Measurements from ENCODE around the gene RTP4.

RTP4 gene

DNA sequence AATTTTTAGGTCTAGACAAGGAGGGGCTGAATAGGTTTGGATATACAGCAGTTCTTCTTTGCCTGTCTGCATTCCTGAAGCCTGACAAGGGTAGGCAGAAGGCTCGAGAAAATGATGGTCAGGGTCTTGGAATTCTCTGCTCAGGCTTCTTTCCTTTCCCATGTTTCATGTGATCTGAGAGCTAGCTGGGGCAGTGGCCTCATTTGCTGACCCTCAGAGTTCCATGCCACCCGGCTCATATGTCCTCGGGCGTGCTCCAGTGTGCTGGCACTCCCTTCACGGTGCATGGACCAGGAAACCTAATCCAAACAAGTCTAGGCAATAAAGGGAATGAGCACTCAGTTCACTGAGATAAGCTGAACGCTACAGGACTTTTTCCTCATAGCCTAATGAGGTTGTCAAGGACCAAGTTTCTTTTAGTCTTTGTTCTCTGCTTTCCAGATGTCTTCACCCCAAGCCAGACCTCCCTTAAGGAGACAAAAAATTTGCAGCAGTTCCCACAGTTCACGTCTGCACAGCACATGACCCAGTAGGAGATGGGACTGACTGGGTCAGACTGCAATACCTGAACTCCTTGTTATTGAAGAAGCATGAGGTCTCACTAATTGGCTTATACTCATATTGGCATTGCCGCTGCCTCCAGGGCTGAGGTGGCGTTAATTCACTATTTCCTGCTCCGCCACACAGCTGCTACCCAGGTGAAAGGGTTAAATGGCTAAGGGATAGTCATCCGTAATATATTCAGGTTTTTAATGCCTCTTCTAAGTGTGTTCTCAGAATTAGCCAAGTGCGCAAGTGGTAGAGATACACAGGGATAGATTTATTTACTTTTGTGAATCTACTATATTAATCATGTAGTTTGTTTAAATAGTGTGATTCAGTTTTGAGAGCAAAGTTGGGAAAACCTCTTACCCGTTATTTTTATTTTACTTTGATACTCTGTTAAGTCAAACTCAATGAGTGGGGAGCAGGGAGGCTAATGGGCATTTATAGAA, 15.3 kb upstream of the RTP4 start:
- no peak for DNase-seq (ENCODE audit: low read depth, low spot score)
- 0 out of 2 replicates have a peak, but pooled peaks cover 6% of the 10 kb centered on the region for H3K9me3 ChIP-seq (ENCODE audit: insufficient read depth, low read length)
- no peaks in the 10 kb centered on the region for H3K27me3 ChIP-seq (ENCODE audit: insufficient read depth, insufficient read length)
- H3K36me3 ChIP-seq (ENCODE audit: insufficient read depth, insufficient read length, low read length), result no peaks in the 10 kb centered on the region
- TF ChIP-seq YY1 (IDR thresholded peaks at IDR 0.05; ENCODE audit: insufficient read depth, insufficient read length) (no peak), ZNF274 (IDR thresholded peaks at IDR 0.05; ENCODE audit: low read depth, low read length) (no peak), SUZ12 (IDR thresholded peaks at IDR 0.05; ENCODE audit: extremely low read depth, insufficient read depth, insufficient read length) (no peak)
- no peak overlapping the region for H3K9ac ChIP-seq (ENCODE audit: insufficient read length, low read depth)
- H3K4me1 ChIP-seq (ENCODE audit: insufficient read depth, insufficient read length), result no peaks in the 10 kb centered on the region
- no peak overlapping the region for H3K4me3 ChIP-seq (ENCODE audit: insufficient read length, low read depth)

DNA sequence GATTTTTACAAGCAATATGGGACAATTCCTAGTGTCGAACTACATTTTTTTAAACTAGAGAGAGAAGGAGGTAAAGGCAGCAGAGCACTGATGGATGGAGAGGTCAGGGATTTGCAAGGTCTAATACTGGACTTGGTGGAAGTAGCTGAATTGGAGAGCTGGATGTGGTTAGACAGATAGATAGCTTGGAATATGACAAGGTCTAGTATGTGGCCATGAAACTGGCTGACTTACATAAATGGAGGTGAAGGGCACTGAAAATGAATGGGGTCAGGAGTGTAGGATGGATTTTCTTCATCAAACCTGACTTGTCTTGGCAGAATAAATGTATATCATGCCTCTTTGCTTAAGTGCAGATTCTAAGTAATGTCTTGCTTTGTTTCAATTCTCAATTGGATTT, 10.1 kb upstream of the RTP4 start:
- Histone ChIP-seq H3K9ac (ENCODE audit: insufficient read length, low read depth) (no peak overlapping the region), H3K27me3 (ENCODE audit: insufficient read depth, insufficient read length) (no peaks in the 10 kb centered on the region), H3K4me1 (ENCODE audit: insufficient read depth, insufficient read length) (no peaks in the 10 kb centered on the region), H3K36me3 (ENCODE audit: insufficient read depth, insufficient read length, low read length) (no peaks in the 10 kb centered on the region), H3K9me3 (ENCODE audit: insufficient read depth, low read length) (0 out of 2 replicates have a peak, but pooled peaks cover 6% of the 10 kb centered on the region), H3K4me3 (ENCODE audit: insufficient read length, low read depth) (no peak overlapping the region)
- DNase-seq (ENCODE audit: low read depth, low spot score), result no peak
- TF ChIP-seq SUZ12 (IDR thresholded peaks at IDR 0.05; ENCODE audit: extremely low read depth, insufficient read depth, insufficient read length), result no peak
- no peak for TF ChIP-seq ZNF274 (IDR thresholded peaks at IDR 0.05; ENCODE audit: low read depth, low read length)
- no peak for TF ChIP-seq YY1 (IDR thresholded peaks at IDR 0.05; ENCODE audit: insufficient read depth, insufficient read length)

DNA sequence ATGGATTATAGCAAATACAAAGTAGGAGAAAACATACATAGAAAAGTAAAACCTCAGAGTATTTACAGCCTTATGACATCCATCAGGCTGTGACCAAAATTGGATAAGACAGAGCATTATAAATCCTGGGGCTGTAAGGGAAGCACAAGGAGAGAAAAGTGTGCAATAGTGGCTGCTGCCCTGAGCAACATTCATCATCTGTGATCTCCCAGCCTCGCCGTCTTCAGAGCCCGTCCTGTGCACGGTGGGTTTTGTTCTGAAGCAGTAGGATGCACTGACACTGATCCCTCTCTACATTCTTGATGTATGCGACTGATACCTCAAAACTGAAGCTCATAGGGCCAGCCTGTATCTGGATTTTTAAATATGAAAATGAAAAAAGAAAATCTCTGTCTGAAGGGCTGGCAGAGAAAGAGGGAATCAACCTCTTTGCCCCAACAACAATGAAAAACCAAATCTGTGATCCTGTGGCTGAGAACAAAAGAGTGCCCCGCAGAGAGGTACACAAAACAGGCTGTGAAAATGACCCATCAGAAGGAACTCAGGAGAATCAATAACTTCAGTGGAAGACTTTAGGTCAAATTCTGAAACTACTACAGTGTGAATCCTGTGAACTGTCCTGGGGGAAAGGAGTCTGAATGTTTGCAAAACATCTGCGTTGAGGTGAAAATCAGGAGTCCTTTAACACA, 8.2 kb upstream of the RTP4 start:
- Histone ChIP-seq H3K27me3 (ENCODE audit: insufficient read depth, insufficient read length) (no peaks in the 10 kb centered on the region), H3K9ac (ENCODE audit: insufficient read length, low read depth) (no peak overlapping the region), H3K9me3 (ENCODE audit: insufficient read depth, low read length) (no peaks in the 10 kb centered on the region), H3K4me1 (ENCODE audit: insufficient read depth, insufficient read length) (no peaks in the 10 kb centered on the region), H3K4me3 (ENCODE audit: insufficient read length, low read depth) (no peak overlapping the region), H3K36me3 (ENCODE audit: insufficient read depth, insufficient read length, low read length) (no peaks in the 10 kb centered on the region)
- TF ChIP-seq YY1 (IDR thresholded peaks at IDR 0.05; ENCODE audit: insufficient read depth, insufficient read length) (no peak), SUZ12 (IDR thresholded peaks at IDR 0.05; ENCODE audit: extremely low read depth, insufficient read depth, insufficient read length) (no peak), ZNF274 (IDR thresholded peaks at IDR 0.05; ENCODE audit: low read depth, low read length) (no peak)
- no peak for DNase-seq (ENCODE audit: low read depth, low spot score)

DNA sequence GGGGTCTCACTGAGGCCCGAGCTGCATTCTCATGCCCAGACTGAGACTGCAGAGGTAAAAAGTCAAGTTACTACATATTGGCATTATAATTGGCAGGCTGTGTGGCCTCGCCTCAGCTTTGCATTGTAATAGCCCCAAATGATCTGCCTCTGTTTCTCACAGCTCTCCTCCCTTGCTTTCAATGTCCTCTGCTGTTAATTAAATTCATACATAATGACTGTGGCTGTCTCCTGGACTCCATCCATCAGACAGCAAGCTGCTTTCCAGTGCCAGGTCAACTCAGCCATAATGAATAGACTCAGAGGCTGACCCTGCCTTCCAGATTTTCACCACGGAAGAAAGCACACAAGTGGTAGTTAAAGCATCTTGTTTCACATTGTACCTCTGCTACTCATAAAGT, 7.6 kb upstream of the RTP4 start:
- DNase-seq (ENCODE audit: low read depth, low spot score), result peak; percentile 64

DNA sequence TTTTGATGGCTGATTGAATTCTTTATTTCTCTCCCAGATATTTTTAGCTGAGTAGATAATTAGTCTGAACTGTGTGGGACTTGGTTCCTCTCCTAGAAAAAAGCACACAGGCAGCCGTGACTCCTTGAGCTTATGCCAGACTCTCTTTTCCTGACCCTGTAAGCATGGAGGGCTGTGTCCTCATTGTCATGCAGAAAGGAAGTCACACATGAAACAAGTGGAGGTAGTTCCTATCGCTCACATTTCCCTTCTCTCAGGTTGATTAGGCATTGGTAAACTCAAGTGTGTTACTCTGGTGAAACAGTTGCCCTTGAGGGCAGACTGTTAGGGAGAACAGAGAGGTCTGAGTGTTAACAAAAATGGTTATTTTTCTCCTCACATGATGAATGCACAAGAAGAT, 6.3 kb upstream of the RTP4 start:
- DNase-seq (ENCODE audit: low read depth, low spot score), result peak; percentile 38

More for the DNA sequence above, 7.6 kb upstream of the RTP4 start:
- TF ChIP-seq ZNF274 (IDR thresholded peaks at IDR 0.05; ENCODE audit: low read depth, low read length) (no peak), SUZ12 (IDR thresholded peaks at IDR 0.05; ENCODE audit: extremely low read depth, insufficient read depth, insufficient read length) (no peak), YY1 (IDR thresholded peaks at IDR 0.05; ENCODE audit: insufficient read depth, insufficient read length) (no peak)
- no peaks in the 10 kb centered on the region for H3K4me1 ChIP-seq (ENCODE audit: insufficient read depth, insufficient read length)
- no peaks in the 10 kb centered on the region for H3K9me3 ChIP-seq (ENCODE audit: insufficient read depth, low read length)
- no peak overlapping the region for H3K4me3 ChIP-seq (ENCODE audit: insufficient read length, low read depth)
- H3K27me3 ChIP-seq (ENCODE audit: insufficient read depth, insufficient read length), result no peaks in the 10 kb centered on the region
- H3K36me3 ChIP-seq (ENCODE audit: insufficient read depth, insufficient read length, low read length), result no peaks in the 10 kb centered on the region
- H3K9ac ChIP-seq (ENCODE audit: insufficient read length, low read depth), result no peak overlapping the region

DNA sequence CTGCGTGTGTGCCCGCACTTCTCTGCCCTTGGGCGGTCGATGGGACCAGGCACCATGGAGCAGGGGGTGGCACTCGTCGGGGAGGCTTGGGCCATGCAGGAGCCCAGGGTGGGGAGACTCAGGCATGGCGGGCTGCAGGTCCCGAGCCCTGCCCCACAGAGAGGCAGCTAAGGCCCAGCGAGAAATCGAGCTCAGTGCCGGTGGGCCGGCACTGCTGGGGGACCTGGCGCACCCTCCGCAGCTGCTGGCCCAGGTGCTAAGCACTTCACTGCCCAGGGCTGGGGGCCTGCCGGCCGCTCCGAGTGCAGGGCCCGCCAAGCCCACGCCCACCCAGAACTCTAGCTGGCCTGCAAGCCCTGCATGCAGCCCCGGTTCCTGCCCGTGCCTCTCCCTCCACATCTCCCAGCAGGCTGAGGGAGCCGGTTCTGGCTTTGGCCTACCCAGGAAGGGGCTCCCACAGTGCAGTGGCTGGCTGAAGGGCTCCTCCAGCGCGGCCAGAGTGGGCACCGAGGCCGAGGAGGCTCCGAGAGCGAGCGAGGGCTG, 553 bp upstream of the RTP4 start:
- H3K9ac ChIP-seq (ENCODE audit: insufficient read length, low read depth), result no peak overlapping the region
- no peaks in the 10 kb centered on the region; the same call in 1 of the 2 replicates for H3K9me3 ChIP-seq (ENCODE audit: insufficient read depth, low read length)
- TF ChIP-seq SUZ12 (IDR thresholded peaks at IDR 0.05; ENCODE audit: extremely low read depth, insufficient read depth, insufficient read length) (no peak), YY1 (IDR thresholded peaks at IDR 0.05; ENCODE audit: insufficient read depth, insufficient read length) (no peak), ZNF274 (IDR thresholded peaks at IDR 0.05; ENCODE audit: low read depth, low read length) (no peak)
- no peaks in the 10 kb centered on the region for H3K36me3 ChIP-seq (ENCODE audit: insufficient read depth, insufficient read length, low read length)
- no peak for DNase-seq (ENCODE audit: low read depth, low spot score)
- H3K4me1 ChIP-seq (ENCODE audit: insufficient read depth, insufficient read length), result no peaks in the 10 kb centered on the region
- no peaks in the 10 kb centered on the region for H3K27me3 ChIP-seq (ENCODE audit: insufficient read depth, insufficient read length)
- no peak overlapping the region for H3K4me3 ChIP-seq (ENCODE audit: insufficient read length, low read depth)

More for the DNA sequence above, 6.3 kb upstream of the RTP4 start:
- no peaks in the 10 kb centered on the region for H3K27me3 ChIP-seq (ENCODE audit: insufficient read depth, insufficient read length)
- H3K4me1 ChIP-seq (ENCODE audit: insufficient read depth, insufficient read length), result no peaks in the 10 kb centered on the region
- H3K9ac ChIP-seq (ENCODE audit: insufficient read length, low read depth), result no peak overlapping the region
- no peaks in the 10 kb centered on the region for H3K36me3 ChIP-seq (ENCODE audit: insufficient read depth, insufficient read length, low read length)
- H3K4me3 ChIP-seq (ENCODE audit: insufficient read length, low read depth), result no peak overlapping the region
- TF ChIP-seq ZNF274 (IDR thresholded peaks at IDR 0.05; ENCODE audit: low read depth, low read length) (no peak), SUZ12 (IDR thresholded peaks at IDR 0.05; ENCODE audit: extremely low read depth, insufficient read depth, insufficient read length) (no peak), YY1 (IDR thresholded peaks at IDR 0.05; ENCODE audit: insufficient read depth, insufficient read length) (no peak)
- H3K9me3 ChIP-seq (ENCODE audit: insufficient read depth, low read length), result no peaks in the 10 kb centered on the region; the same call in 1 of the 2 replicates

Data from NT2/D1 (cell line).